GM12892 (cell line): ENCODE data around the gene VASP.

Source experiments
- POLR2A ChIP-seq: IDR thresholded peaks from 2 replicates; pipeline ENCODE4 v1.6.1; 2011; ENCODE audit warnings: low read depth, low read length, control low read depth
- POLR2AphosphoS5 ChIP-seq: IDR thresholded peaks from 2 replicates; pipeline ENCODE4 v1.6.1; 2011; ENCODE audit warnings: low read depth, low read length, control low read depth

DNA sequence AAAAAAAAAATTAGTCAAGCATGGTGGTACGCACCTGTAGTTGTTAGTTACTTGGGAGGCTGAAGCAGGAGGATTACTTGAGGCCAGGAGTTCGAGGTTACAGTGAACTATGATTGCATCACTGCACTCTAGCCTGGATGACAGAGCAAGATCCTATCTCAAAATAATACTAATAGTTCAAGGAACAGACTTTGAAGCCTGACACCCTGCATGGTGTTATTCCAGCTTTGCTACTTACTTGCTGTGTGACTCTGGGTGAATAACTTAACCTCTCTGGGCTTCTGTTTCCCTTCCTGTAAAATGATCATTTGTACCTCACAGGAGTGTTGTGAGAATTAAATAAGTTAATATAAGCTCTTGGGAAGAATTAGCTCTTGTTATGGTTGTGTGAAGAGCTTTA is 43.0 kb upstream of the VASP start:
- TF ChIP-seq POLR2A: no peak
- no peak for TF ChIP-seq POLR2AphosphoS5
